NCI-H774 (cell line): ENCODE data around the gene FRMD4B.

ENCODE experiments used
- DNase-seq: peaks from one replicate; lab custom pipeline; 2025; lab: John Stamatoyannopoulos, UW

The FRMD4B gene

GRCh38 chr3:69203631-69204314 is 182.1 kb downstream of the FRMD4B start:
- DNase-seq: no peak

- peak; percentile 42 for DNase-seq
Measured at GRCh38 chr3:69201658-69202057, 184.2 kb downstream of the FRMD4B start.

- peak; percentile 17 for DNase-seq
Measured at GRCh38 chr3:69200384-69201068, 185.4 kb downstream of the FRMD4B start.

- no peak for DNase-seq
Measured at GRCh38 chr3:69199942-69200341, 185.9 kb downstream of the FRMD4B start.

GRCh38 chr3:69197922-69198530 is 187.9 kb downstream of the FRMD4B start:
- DNase-seq: no peak

- no peak for DNase-seq
Measured at GRCh38 chr3:69197455-69197854, 188.4 kb downstream of the FRMD4B start.

GRCh38 chr3:69196876-69197275 is 189.0 kb downstream of the FRMD4B start:
- DNase-seq: no peak

- DNase-seq: no peak
Measured at GRCh38 chr3:69194431-69195165, 191.3 kb downstream of the FRMD4B start.

GRCh38 chr3:69193749-69194148 is 192.1 kb downstream of the FRMD4B start:
- no peak for DNase-seq

GRCh38 chr3:69191516-69191915 is 194.4 kb downstream of the FRMD4B start:
- no peak for DNase-seq

- no peak for DNase-seq
Measured at GRCh38 chr3:69189487-69189886, 196.4 kb downstream of the FRMD4B start.

GRCh38 chr3:69186575-69187093 is 199.3 kb downstream of the FRMD4B start:
- DNase-seq: no peak

GRCh38 chr3:69182588-69183316 is 203.1 kb downstream of the FRMD4B start:
- no peak for DNase-seq

- no peak for DNase-seq
Measured at GRCh38 chr3:69181592-69182211, 204.2 kb downstream of the FRMD4B start.

- no peak for DNase-seq
Measured at GRCh38 chr3:69180869-69181591, 204.9 kb downstream of the FRMD4B start.

GRCh38 chr3:69179740-69180372 is 206.0 kb downstream of the FRMD4B start:
- no peak for DNase-seq

- no peak for DNase-seq
Measured at GRCh38 chr3:69178838-69179739, 206.8 kb downstream of the FRMD4B start.

GRCh38 chr3:69178082-69178481 is 207.8 kb downstream of the FRMD4B start:
- no peak for DNase-seq
